ENCODE data around the gene DCTN3. TPM values are rescaled to one million over a fixed set of nuclear protein-coding genes. Genes with fewer than 3 reads are reported as not detected.

Gene DCTN3
- total RNA-seq, 1 donor from 2014 or later = 120 TPM

GRCh38 chr9:34573599-34574325, 46.5 kb downstream of the DCTN3 start:
- no peak for ATAC-seq

GRCh38 chr9:34572628-34573027, 47.7 kb downstream of the DCTN3 start:
- no peak for ATAC-seq

GRCh38 chr9:34572092-34572491, 48.2 kb downstream of the DCTN3 start:
- ATAC-seq = no peak

- ATAC-seq = no peak
These were observed 48.8 kb downstream of the DCTN3 start for GRCh38 chr9:34571481-34571810.

- no peak for ATAC-seq
These were observed 49.4 kb downstream of the DCTN3 start for GRCh38 chr9:34570809-34571480.

- ATAC-seq = no peak
These were observed 49.9 kb downstream of the DCTN3 start for GRCh38 chr9:34570376-34570775.

- no peak for ATAC-seq
These were observed 51.5 kb downstream of the DCTN3 start for GRCh38 chr9:34568774-34569173.

GRCh38 chr9:34568133-34568532, 52.2 kb downstream of the DCTN3 start:
- no peak for ATAC-seq

GRCh38 chr9:34566972-34567371, 53.3 kb downstream of the DCTN3 start:
- no peak for ATAC-seq

- no peak for ATAC-seq
These were observed 54.0 kb downstream of the DCTN3 start for GRCh38 chr9:34566322-34566721.

GRCh38 chr9:34565856-34566255, 54.4 kb downstream of the DCTN3 start:
- no peak for ATAC-seq

GRCh38 chr9:34564617-34565016, 55.7 kb downstream of the DCTN3 start:
- no peak for ATAC-seq

Other genes with a start within 250 kb of the DCTN3 start
- 5.4 TPM for gene MYORG, start 243.6 kb downstream of the DCTN3 start, total RNA-seq
- 4.5 TPM for gene FAM219A, start 161.9 kb downstream of the DCTN3 start, total RNA-seq
- not detected for gene DNAI1, start 161.7 kb downstream of the DCTN3 start, total RNA-seq
- gene ENHO, start 97.5 kb downstream of the DCTN3 start, total RNA-seq = 0.24 TPM
- gene CNTFR, start 30.8 kb downstream of the DCTN3 start, total RNA-seq = not detected
- 26.3 TPM for gene RPP25L, start 8.4 kb downstream of the DCTN3 start, total RNA-seq
- not detected for gene ARID3C, start 8.6 kb upstream of the DCTN3 start, total RNA-seq
- 56.3 TPM for gene SIGMAR1, start 17.3 kb upstream of the DCTN3 start, total RNA-seq
- 14.6 TPM for gene GALT, start 26.2 kb upstream of the DCTN3 start, total RNA-seq
- gene IL11RA, start 31.7 kb upstream of the DCTN3 start, total RNA-seq = 4.0 TPM
- gene CCL27, start 42.2 kb upstream of the DCTN3 start, total RNA-seq = 0.20 TPM
- 5.1 TPM for gene CCL19, start 70.8 kb upstream of the DCTN3 start, total RNA-seq
- 18.5 TPM for gene CCL21, start 89.6 kb upstream of the DCTN3 start, total RNA-seq

Measured in esophagus mucosa (tissue), 1 donor.